ENCODE results near the gene CIPC.

DNA sequence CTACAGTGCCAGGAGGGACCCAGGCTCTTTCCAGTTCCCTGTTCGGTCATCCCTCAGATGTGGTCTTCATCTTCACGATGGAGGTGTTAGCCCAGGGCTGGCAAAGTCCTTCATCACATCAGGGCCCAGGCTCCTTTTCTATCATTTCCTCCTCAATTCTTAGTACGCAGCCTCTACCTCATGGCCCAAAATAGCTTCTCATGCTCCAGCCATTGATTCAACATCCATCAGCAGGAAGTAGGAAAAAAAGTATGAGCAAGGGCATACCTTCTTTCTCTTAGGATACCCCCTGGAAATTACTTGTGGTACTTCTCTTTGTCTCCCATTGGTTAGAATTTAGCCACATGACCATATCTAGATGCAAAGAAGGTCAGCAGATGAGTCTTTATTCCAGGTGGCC lies 55.7 kb downstream of the CIPC start:
- TF ChIP-seq EZH2phosphoT487 (IDR thresholded peaks at IDR 0.05; ENCODE audit: borderline replicate concordance, low read depth, low read length): no peak
- TF ChIP-seq CTCF (conservative IDR thresholded peaks at IDR 0.05; ENCODE audit: low read length): no peak
